ENCODE results near the gene PLRG1.

- TF ChIP-seq CTCF (conservative IDR thresholded peaks at IDR 0.05; ENCODE audit: low read length): no peak
- TF ChIP-seq EZH2phosphoT487 (IDR thresholded peaks at IDR 0.05; ENCODE audit: borderline replicate concordance, low read depth, low read length): no peak
Measured at GRCh38 chr4:154560419-154560801, 10.2 kb upstream of the PLRG1 start.

Measured in OCI-LY7 (cell line).